GM13976 (cell line): ENCODE data around the gene CASR.

Source experiments
- DNase-seq: peaks from one replicate; pipeline ENCODE4 v3.0.0; 2012; ENCODE audit warnings: low spot score
- in situ Hi-C: fragments of 300-500 bp; cut with MboI; formaldehyde crosslinking; loops from one replicate; pipeline ENCODE4 v1.12.0; 2022; ENCODE audit warnings: low sequenced_read_pairs, mixed read lengths, inconsistent platforms; ENCODE audit not compliant: unreplicated experiment
- TF ChIP-seq, protein P1 (sequence below): IDR thresholded peaks from 2 replicates; pipeline ENCODE4 v1.5.1; 2012; ENCODE audit warnings: borderline replicate concordance, mild to moderate bottlenecking; ENCODE audit not compliant: insufficient read depth; ENCODE audit errors: extremely low read depth, missing control alignments, control extremely low read depth

Gene CASR

DNA sequence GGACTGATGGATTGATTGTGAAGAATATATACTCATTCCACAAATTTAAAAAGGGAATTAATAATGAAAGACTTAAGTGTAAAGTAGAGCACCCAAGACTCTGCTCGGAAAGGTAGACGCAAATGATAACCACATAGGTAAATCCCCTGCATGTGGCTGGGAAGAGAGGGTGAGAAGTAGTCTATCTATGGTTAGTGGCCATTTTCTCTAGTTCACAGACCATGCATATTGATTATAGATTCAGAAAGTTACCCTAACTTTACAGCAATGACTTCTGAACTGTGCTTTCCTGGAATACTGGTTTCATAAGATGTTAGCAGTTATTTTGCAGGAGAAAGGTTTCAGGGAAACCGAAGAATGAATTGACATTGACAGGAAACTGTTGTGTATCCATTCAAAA is 51.7 kb downstream of the CASR start:
- DNase-seq = peak; percentile 46
- TF ChIP-seq, protein P1, sequence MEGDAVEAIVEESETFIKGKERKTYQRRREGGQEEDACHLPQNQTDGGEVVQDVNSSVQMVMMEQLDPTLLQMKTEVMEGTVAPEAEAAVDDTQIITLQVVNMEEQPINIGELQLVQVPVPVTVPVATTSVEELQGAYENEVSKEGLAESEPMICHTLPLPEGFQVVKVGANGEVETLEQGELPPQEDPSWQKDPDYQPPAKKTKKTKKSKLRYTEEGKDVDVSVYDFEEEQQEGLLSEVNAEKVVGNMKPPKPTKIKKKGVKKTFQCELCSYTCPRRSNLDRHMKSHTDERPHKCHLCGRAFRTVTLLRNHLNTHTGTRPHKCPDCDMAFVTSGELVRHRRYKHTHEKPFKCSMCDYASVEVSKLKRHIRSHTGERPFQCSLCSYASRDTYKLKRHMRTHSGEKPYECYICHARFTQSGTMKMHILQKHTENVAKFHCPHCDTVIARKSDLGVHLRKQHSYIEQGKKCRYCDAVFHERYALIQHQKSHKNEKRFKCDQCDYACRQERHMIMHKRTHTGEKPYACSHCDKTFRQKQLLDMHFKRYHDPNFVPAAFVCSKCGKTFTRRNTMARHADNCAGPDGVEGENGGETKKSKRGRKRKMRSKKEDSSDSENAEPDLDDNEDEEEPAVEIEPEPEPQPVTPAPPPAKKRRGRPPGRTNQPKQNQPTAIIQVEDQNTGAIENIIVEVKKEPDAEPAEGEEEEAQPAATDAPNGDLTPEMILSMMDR = no peak
- in situ Hi-C loops = no loop called here

DNA sequence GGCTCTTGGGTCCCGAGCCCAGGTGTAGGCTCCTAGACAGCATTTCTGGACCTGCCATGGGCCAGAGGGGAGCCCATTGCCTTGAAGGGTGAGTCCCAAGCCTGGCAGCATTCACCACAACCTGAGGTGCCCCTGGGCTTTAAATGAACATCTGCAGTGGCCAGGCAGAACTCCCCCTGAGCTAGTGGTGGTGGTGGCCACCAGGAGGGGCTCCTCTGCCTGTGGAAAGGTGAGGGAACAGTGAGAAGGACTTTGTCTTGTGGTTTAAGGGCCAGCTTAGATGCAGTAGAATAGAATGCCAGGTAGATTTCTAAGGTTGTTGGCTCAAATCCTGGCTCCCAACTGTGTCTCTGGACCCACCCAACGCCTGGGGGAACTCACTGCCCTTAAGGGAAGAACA is 55.6 kb downstream of the CASR start:
- DNase-seq = no peak
- TF ChIP-seq, protein P1 = no peak
- in situ Hi-C loops = no loop called here

DNA sequence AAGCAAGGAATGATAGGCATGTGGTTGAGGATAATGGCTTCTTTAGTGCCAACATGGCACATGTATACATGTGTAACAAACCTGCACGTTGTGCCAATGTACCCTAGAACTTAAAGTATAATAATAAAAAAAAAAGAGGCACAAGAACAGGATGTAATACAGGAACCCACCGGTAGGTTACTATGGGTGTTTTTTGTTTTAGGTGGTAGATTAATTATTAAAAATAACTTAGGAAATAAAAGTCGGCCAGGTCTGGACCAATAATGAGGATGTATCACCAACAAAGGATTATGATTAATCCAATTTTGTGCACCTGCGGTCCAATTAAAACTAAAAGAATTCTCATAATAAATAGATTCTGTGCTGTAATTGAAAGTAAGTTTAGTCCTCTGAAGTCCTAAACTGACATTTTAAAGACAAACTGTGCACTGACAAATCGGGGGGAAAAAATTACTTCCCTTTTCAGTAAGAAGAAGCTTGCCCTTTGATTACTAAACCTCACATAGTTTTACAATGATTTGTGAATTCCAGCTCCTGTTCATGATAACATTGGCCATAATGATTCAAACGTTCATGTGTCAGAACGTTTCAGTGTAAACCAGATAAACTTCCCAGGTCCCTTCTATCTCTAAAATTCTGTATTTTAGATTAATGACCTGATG is 62.2 kb downstream of the CASR start:
- in situ Hi-C loops = no loop called here
- no peak for DNase-seq
- TF ChIP-seq, protein P1 = no peak

DNA sequence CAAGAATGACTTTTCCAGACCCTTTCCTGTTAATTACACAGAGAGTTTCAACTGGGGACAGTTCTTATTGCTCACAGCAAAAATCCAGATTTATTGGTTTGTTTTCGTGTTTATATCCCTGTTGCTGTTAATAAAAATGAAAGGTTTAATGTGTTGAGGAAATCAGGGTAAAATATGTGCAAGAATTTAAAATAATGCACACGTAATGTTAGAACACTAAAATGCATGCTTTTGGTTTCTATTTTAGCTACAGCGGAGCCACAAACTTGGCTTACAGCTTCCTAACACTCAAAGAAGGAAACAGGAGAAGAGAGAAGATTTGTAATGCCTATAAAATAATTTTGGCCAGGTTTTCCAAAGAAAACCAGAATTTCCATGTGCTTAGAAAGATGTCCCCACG is 62.7 kb downstream of the CASR start:
- TF ChIP-seq, protein P1 = no peak
- no peak for DNase-seq
- in situ Hi-C loops = no loop called here

DNA sequence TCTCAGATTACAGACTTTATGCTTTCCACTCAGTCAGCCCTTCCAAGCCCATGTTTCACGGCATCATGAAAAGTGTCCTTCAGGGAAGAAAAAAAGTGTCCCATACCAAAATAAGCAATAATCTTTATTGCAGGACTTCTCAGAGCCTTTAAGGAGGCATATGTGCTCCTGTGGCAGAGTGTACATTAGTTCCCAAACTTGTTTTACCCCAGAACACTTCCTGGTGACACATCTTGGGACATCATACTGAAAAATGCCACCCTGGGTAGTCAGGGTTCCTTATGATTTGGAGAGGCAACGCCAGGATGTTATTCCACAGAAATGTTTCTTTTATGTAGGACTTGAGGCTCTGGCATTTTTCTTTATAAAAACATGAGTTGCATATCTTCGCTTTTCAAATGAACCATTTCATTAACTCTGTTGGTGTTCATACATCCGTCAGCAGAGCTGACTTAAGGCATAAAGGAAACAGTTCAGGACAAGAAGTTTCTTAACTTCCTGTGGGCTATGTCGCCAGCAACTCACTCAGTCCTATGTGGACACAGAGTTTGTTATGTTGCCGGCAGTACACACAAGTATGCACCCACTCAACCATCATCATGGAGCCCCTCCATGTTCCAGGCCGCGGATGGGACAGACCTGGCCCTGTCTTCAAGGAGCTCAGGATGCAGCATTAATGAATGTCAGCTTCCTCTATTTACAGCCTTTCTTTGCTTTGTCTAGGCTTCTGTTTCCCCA is 63.8 kb downstream of the CASR start:
- TF ChIP-seq, protein P1 = no peak
- in situ Hi-C loops = no loop called here
- DNase-seq = no peak

DNA sequence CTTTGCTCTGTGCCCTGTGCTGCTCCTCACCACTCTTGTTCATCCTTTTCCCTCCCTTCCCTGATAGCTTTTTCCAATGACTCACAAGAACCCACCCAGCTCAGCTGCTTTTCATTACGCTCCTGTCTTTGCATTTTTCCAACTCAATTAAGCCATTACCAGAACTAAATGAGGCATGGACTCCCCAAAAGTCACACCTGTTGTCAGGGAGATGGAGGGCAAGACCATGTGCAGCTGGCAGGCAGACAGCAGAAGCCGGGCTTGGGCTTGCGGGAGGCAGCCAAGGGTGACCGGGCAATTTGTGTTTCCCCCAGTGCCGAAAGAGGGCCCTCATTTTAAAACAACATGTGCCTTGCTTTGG is 64.3 kb downstream of the CASR start:
- in situ Hi-C loops = no loop called here
- DNase-seq = no peak

More for the DNA sequence above, 64.3 kb downstream of the CASR start:
- TF ChIP-seq, protein P1 = no peak
